Naive thymus-derived CD4-positive, alpha-beta T cell (primary cell): Measurements from ENCODE around the gene NRXN2. TPM values are rescaled to one million over a fixed set of nuclear protein-coding genes. Genes with fewer than 3 reads are reported as not detected.

Experiments used
- ATAC-seq: fragments of 150-1000 bp; cut with Tn5 transposase; 2 replicates; pipeline ENCODE4 v1.10.0; 2021; ENCODE audit warnings: mild to moderate bottlenecking, moderate library complexity
- CTCF ChIA-PET: fragments of 350-600 bp; sonication (Branson Sonifier 250); formaldehyde crosslinking; loops from one replicate; lab custom pipeline; 2021; ENCODE audit warnings: antibody characterized with exemption; lab: Charles Lee
- POLR2A ChIA-PET: fragments of 350-600 bp; sonication (Branson Sonifier 250); formaldehyde crosslinking; loops from one replicate; lab custom pipeline; 2021; ENCODE audit warnings: antibody characterized with exemption, inconsistent platforms; lab: Charles Lee
- DNase-seq, 9 donors: peaks; one replicate each; pipeline versions ENCODE4 v3.0.0 to v3.0.0-alpha.2; 2020 to 2022; ENCODE audit warnings: mixed read lengths in 1 of 9
- H3K27ac ChIP-seq: one replicate; pipeline ENCODE4 v1.7.0; 2013; ENCODE audit warnings: mild to moderate bottlenecking, low read depth, low read length, moderate library complexity
- H3K27me3 ChIP-seq, 2 donors: one replicate each; pipeline ENCODE4 v1.7.0; 2013; ENCODE audit warnings: low read length in 2 of 2, mild to moderate bottlenecking in 2 of 2, moderate library complexity in 2 of 2; ENCODE audit not compliant: control insufficient read depth in 2 of 2, insufficient read depth in 2 of 2
- H3K36me3 ChIP-seq, 3 experiments: 1 replicate in 2 of 3; 2 replicates in 1 of 3; pipeline ENCODE4 v1.7.0; 2013; ENCODE audit warnings: low read length in 3 of 3, mild to moderate bottlenecking in 3 of 3, moderate library complexity in 1 of 3; ENCODE audit not compliant: insufficient read depth in 3 of 3, control insufficient read depth in 2 of 3
- H3K4me1 ChIP-seq, 2 donors: one replicate each; pipeline ENCODE4 v1.7.0; 2013; ENCODE audit warnings: low read length in 2 of 2, mild to moderate bottlenecking in 2 of 2, moderate library complexity in 1 of 2; ENCODE audit not compliant: control insufficient read depth in 2 of 2, insufficient read depth in 2 of 2
- H3K4me3 ChIP-seq: 2 replicates; pipeline ENCODE4 v1.7.0; 2013; ENCODE audit warnings: mild to moderate bottlenecking, low read length
- H3K9me3 ChIP-seq, 3 experiments: 1 replicate in 2 of 3; 2 replicates in 1 of 3; pipeline ENCODE4 v1.7.0; 2013; ENCODE audit warnings: low read length in 3 of 3; ENCODE audit not compliant: control insufficient read depth in 2 of 3
- H3K27ac Mint-ChIP-seq, 9 donors: one replicate each; pipeline ENCODE4 v1.8.0; 2020 to 2022; ENCODE audit warnings: mixed read lengths in 9 of 9, mild to moderate bottlenecking in 8 of 9, moderate library complexity in 5 of 9, inconsistent platforms in 2 of 9
- H3K27me3 Mint-ChIP-seq, 5 donors: one replicate each; pipeline ENCODE4 v1.8.0; 2021 to 2022; ENCODE audit warnings: mixed read lengths in 5 of 5, mild to moderate bottlenecking in 1 of 5
- H3K36me3 Mint-ChIP-seq, 5 donors: one replicate each; pipeline ENCODE4 v1.8.0; 2020 to 2022; ENCODE audit warnings: mixed read lengths in 5 of 5, mild to moderate bottlenecking in 3 of 5, inconsistent platforms in 1 of 5
- H3K4me1 Mint-ChIP-seq, 7 donors: one replicate each; pipeline ENCODE4 v1.8.0; 2020 to 2022; ENCODE audit warnings: mixed read lengths in 7 of 7, mild to moderate bottlenecking in 3 of 7, inconsistent platforms in 1 of 7
- H3K4me3 Mint-ChIP-seq, 10 donors: one replicate each; pipeline ENCODE4 v1.8.0; 2020 to 2022; ENCODE audit warnings: mild to moderate bottlenecking in 10 of 10, mixed read lengths in 10 of 10, moderate library complexity in 6 of 10, inconsistent platforms in 2 of 10
- H3K9me3 Mint-ChIP-seq, 11 donors: one replicate each; pipeline ENCODE4 v1.8.0; 2020 to 2022; ENCODE audit warnings: mixed read lengths in 11 of 11, mild to moderate bottlenecking in 4 of 11, inconsistent platforms in 1 of 11, moderate library complexity in 1 of 11
- intact Hi-C, 2 donors: fragments of 100-400 bp; cut with micrococcal nuclease; formaldehyde crosslinking; loops; one replicate each; pipeline ENCODE4 v1.15.1; 2023
- polyA plus RNA-seq, 2 donors: library from polyadenylated mRNA; unstranded; fragments of 300-500 nt; fragmentation: Illumina TruSeq; gene quantifications; one replicate each; pipeline ENCODE4 v1.2.3, GENCODE V29; 2021
- total RNA-seq, 6 experiments: library from RNA in 5 of 6; stranded (reverse) in 5 of 6; gene quantifications; 1 replicate in 5 of 6; 2 replicates in 1 of 6; pipeline ENCODE4 v1.2.3 and lab custom pipeline; 2021 to 2026

Gene NRXN2
- total and polyA plus RNA-seq, 7 experiments from 2014 or later = 0.07 to 0.71 (median 0.27) TPM; not detected in 4

GRCh38 chr11:64610596-64610995, 112.4 kb downstream of the NRXN2 start:
- no peaks in the 10 kb centered on the region for H3K9me3 ChIP-seq
- POLR2A ChIA-PET = no interaction called here
- ATAC-seq = no peak
- H3K27ac ChIP-seq = no peak overlapping the region
- intact Hi-C loops = no loop called here
- H3K4me3 ChIP-seq = no peak overlapping the region
- H3K36me3 Mint-ChIP-seq = no peaks in the 10 kb centered on the region
- peak overlapping the region in 1 of 9 donors; percentile 19 for H3K27ac Mint-ChIP-seq
- peaks cover 0 to 4% (median 0%) of the 10 kb centered on the region in 5 donors for H3K27me3 Mint-ChIP-seq
- H3K4me1 ChIP-seq = peaks cover 0 to 9% of the 10 kb centered on the region in 2 donors
- no peaks in the 10 kb centered on the region for H3K36me3 ChIP-seq
- peaks cover 13 to 25% (median 15%) of the 10 kb centered on the region in 7 donors for H3K4me1 Mint-ChIP-seq
- DNase-seq = no peak
- H3K9me3 Mint-ChIP-seq = peaks cover 0 to 2% (median 0%) of the 10 kb centered on the region in 11 donors
- no peaks in the 10 kb centered on the region for H3K27me3 ChIP-seq
- CTCF ChIA-PET = no interaction called here
- H3K4me3 Mint-ChIP-seq = no peak overlapping the region

- H3K27ac ChIP-seq = no peak overlapping the region
- Mint-ChIP-seq H3K36me3 (no peaks in the 10 kb centered on the region), H3K4me3 (no peak overlapping the region), H3K27me3 (peaks cover 0 to 4% (median 0%) of the 10 kb centered on the region in 5 donors), H3K9me3 (peaks cover 0 to 2% (median 0%) of the 10 kb centered on the region in 11 donors), H3K4me1 (peaks cover 11 to 25% (median 15%) of the 10 kb centered on the region in 7 donors), H3K27ac (peak overlapping the region in 1 of 9 donors; percentile 41)
- intact Hi-C loops = no loop called here
- CTCF ChIA-PET = no interaction called here
- no peak for DNase-seq
- POLR2A ChIA-PET = no interaction called here
- no peak overlapping the region for H3K4me3 ChIP-seq
- H3K4me1 ChIP-seq = peaks cover 0 to 9% of the 10 kb centered on the region in 2 donors
- no peaks in the 10 kb centered on the region for H3K27me3 ChIP-seq
- no peaks in the 10 kb centered on the region for H3K36me3 ChIP-seq
- no peak for ATAC-seq
- H3K9me3 ChIP-seq = no peaks in the 10 kb centered on the region
Observed at GRCh38 chr11:64609436-64610047, 113.5 kb downstream of the NRXN2 start.

GRCh38 chr11:64608636-64609035, 114.4 kb downstream of the NRXN2 start:
- no peaks in the 10 kb centered on the region for H3K36me3 ChIP-seq
- peaks cover 0 to under 1% (median 0%) of the 10 kb centered on the region in 5 donors for H3K27me3 Mint-ChIP-seq
- POLR2A ChIA-PET = no interaction called here

GRCh38 chr11:64608046-64608445, 115.0 kb downstream of the NRXN2 start:
- no peak overlapping the region for H3K27ac Mint-ChIP-seq
- CTCF ChIA-PET = no interaction called here
- no peak for ATAC-seq

More at GRCh38 chr11:64608636-64609035, 114.4 kb downstream of the NRXN2 start:
- no peaks in the 10 kb centered on the region for H3K36me3 Mint-ChIP-seq
- H3K27me3 ChIP-seq = no peaks in the 10 kb centered on the region
- DNase-seq (no peak), ATAC-seq (no peak)
- H3K27ac ChIP-seq = no peak overlapping the region
- H3K9me3 Mint-ChIP-seq = peaks cover 0 to 2% (median 0%) of the 10 kb centered on the region in 11 donors
- no peak overlapping the region for H3K27ac Mint-ChIP-seq
- intact Hi-C loops = no loop called here
- H3K4me1 ChIP-seq = peaks cover 0 to 9% of the 10 kb centered on the region in 2 donors
- no peak overlapping the region for H3K4me3 Mint-ChIP-seq
- H3K9me3 ChIP-seq = no peaks in the 10 kb centered on the region
- no peak overlapping the region for H3K4me3 ChIP-seq
- H3K4me1 Mint-ChIP-seq = peaks cover 11 to 25% (median 15%) of the 10 kb centered on the region in 7 donors
- CTCF ChIA-PET = no interaction called here

GRCh38 chr11:64607381-64607985, 115.5 kb downstream of the NRXN2 start:
- Mint-ChIP-seq H3K27ac (no peak overlapping the region), H3K4me3 (no peak overlapping the region), H3K36me3 (no peaks in the 10 kb centered on the region), H3K27me3 (no peaks in the 10 kb centered on the region), H3K9me3 (peaks cover 0 to 2% (median 0%) of the 10 kb centered on the region in 11 donors), H3K4me1 (peaks cover 10 to 24% (median 12%) of the 10 kb centered on the region in 7 donors)
- intact Hi-C loops = no loop called here
- DNase-seq (no peak), ATAC-seq (no peak)
- POLR2A ChIA-PET = no interaction called here
- Histone ChIP-seq H3K4me3 (no peak overlapping the region), H3K4me1 (peaks cover 0 to 9% of the 10 kb centered on the region in 2 donors), H3K27ac (no peak overlapping the region), H3K9me3 (no peaks in the 10 kb centered on the region), H3K27me3 (no peaks in the 10 kb centered on the region), H3K36me3 (no peaks in the 10 kb centered on the region)
- CTCF ChIA-PET = no interaction called here

More at GRCh38 chr11:64608046-64608445, 115.0 kb downstream of the NRXN2 start:
- peaks cover 11 to 25% (median 15%) of the 10 kb centered on the region in 7 donors for H3K4me1 Mint-ChIP-seq
- peaks cover 0 to 2% (median 0%) of the 10 kb centered on the region in 11 donors for H3K9me3 Mint-ChIP-seq
- peak overlapping the region in 1 of 10 donors; percentile 19 for H3K4me3 Mint-ChIP-seq
- H3K9me3 ChIP-seq = no peaks in the 10 kb centered on the region
- DNase-seq = no peak
- H3K27me3 ChIP-seq = no peaks in the 10 kb centered on the region
- POLR2A ChIA-PET = no interaction called here
- peaks cover 0 to 9% of the 10 kb centered on the region in 2 donors for H3K4me1 ChIP-seq
- no peak overlapping the region for H3K27ac ChIP-seq
- H3K27me3 Mint-ChIP-seq = no peaks in the 10 kb centered on the region
- H3K4me3 ChIP-seq = no peak overlapping the region
- intact Hi-C loops = no loop called here
- H3K36me3 ChIP-seq = no peaks in the 10 kb centered on the region
- H3K36me3 Mint-ChIP-seq = no peaks in the 10 kb centered on the region

- ChIA-PET CTCF (no interaction called here), POLR2A (no interaction called here)
- DNase-seq (no peak), ATAC-seq (no peak)
- intact Hi-C loops = no loop called here
- Histone ChIP-seq H3K36me3 (no peaks in the 10 kb centered on the region), H3K27ac (no peak overlapping the region), H3K4me1 (peaks cover 0 to 6% of the 10 kb centered on the region in 2 donors), H3K9me3 (no peaks in the 10 kb centered on the region), H3K4me3 (no peak overlapping the region), H3K27me3 (no peaks in the 10 kb centered on the region)
- peaks cover 0 to 2% (median 0%) of the 10 kb centered on the region in 11 donors for H3K9me3 Mint-ChIP-seq
- H3K27ac Mint-ChIP-seq = no peak overlapping the region
- no peak overlapping the region for H3K4me3 Mint-ChIP-seq
- H3K27me3 Mint-ChIP-seq = no peaks in the 10 kb centered on the region
- no peaks in the 10 kb centered on the region for H3K36me3 Mint-ChIP-seq
- peaks cover 4 to 19% (median 6%) of the 10 kb centered on the region in 7 donors for H3K4me1 Mint-ChIP-seq
Observed at GRCh38 chr11:64606796-64607380, 116.1 kb downstream of the NRXN2 start.
